ENCODE results near the gene TIPARP.

DNA sequence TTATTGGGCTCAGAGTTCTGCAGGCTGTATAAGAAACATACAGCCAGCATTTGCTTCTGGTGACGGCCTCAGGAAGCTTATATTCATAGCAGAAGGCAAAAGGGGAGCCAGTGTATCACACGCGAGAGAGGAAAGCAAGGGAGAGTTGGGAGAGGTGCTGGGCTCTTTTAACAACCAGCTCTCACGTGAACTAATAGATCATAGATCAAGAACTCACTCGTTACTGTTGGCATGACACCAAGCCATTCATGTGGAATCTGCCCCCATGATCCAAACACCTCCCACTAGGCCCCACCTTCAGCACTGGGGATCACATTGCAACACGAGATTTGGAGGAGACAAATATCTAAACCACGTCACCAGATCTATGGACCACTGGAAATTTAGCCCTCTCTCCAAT is 70.2 kb downstream of the TIPARP start:
- TF ChIP-seq ZNF530 (CRISPR knock-in tag; IDR thresholded peaks at IDR 0.05; ENCODE audit: low read depth) (no peak), ZC3H13 (CRISPR knock-in tag; IDR thresholded peaks at IDR 0.05) (no peak)
- TF ChIP-seq, protein P1, sequence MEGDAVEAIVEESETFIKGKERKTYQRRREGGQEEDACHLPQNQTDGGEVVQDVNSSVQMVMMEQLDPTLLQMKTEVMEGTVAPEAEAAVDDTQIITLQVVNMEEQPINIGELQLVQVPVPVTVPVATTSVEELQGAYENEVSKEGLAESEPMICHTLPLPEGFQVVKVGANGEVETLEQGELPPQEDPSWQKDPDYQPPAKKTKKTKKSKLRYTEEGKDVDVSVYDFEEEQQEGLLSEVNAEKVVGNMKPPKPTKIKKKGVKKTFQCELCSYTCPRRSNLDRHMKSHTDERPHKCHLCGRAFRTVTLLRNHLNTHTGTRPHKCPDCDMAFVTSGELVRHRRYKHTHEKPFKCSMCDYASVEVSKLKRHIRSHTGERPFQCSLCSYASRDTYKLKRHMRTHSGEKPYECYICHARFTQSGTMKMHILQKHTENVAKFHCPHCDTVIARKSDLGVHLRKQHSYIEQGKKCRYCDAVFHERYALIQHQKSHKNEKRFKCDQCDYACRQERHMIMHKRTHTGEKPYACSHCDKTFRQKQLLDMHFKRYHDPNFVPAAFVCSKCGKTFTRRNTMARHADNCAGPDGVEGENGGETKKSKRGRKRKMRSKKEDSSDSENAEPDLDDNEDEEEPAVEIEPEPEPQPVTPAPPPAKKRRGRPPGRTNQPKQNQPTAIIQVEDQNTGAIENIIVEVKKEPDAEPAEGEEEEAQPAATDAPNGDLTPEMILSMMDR (CRISPR knock-in tag; IDR thresholded peaks at IDR 0.05) = no peak
